Stomach (tissue), 4 donors: ENCODE results near the gene FSCN2.

ENCODE experiments used
- CTCF ChIP-seq, 7 experiments: fragments of 450-650 bp in 4 of 7; fragments of 200-600 bp in 3 of 7; sonication (generic) in 3 of 7; IDR thresholded peaks; one replicate each; pipeline ENCODE4 v1.5.1; 2016 to 2019; ENCODE audit warnings: antibody characterized with exemption in 7 of 7, control low read depth in 2 of 7, mild to moderate bottlenecking in 1 of 7
- EP300 ChIP-seq: sonication (generic); formaldehyde crosslinking; IDR thresholded peaks from one replicate; pipeline ENCODE4 v1.6.1; 2017; ENCODE audit warnings: antibody characterized with exemption
- POLR2A ChIP-seq, 4 donors: fragments of 450-650 bp; IDR thresholded peaks; one replicate each; pipeline ENCODE4 v1.6.1; 2016; ENCODE audit warnings: antibody characterized with exemption in 4 of 4, control low read depth in 2 of 4, mild to moderate bottlenecking in 1 of 4, moderate library complexity in 1 of 4

- TF ChIP-seq POLR2A (IDR thresholded peaks at IDR 0.05) (no peak), CTCF (IDR thresholded peaks at IDR 0.05) (no peak), EP300 (no peak)
These were observed 10.7 kb upstream of the FSCN2 start for GRCh38 chr17:81517339-81518112.
